HCT116 (cell line): ENCODE measurements around the gene CFAP46. TPM values are rescaled to one million over a fixed set of nuclear protein-coding genes. Genes with fewer than 3 reads are reported as not detected.

ENCODE experiments used
- ATAC-seq: fragments of 200-7000 bp; cut with Tn5 transposase; 2 replicates; pipeline ENCODE4 v1.9.1; 2020; ENCODE audit warnings: mild to moderate bottlenecking, moderate library complexity
- BruUV-seq: library from RNA; stranded (reverse); fragments of 400-500 nt; replicated peaks from 2 replicates; lab custom pipeline; 2021; lab: Mats Ljungman, UMichigan
- CTCF ChIA-PET: fragments of 300-600 bp; sonication (Branson Sonifier 250); formaldehyde crosslinking; loops from one replicate; lab custom pipeline; 2021; ENCODE audit warnings: antibody characterized with exemption; lab: Charles Lee
- POLR2A ChIA-PET: fragments of 300-600, 350-600 bp; sonication (Branson Sonifier 250); formaldehyde crosslinking; loops from one replicate; lab custom pipeline; 2021; ENCODE audit warnings: antibody characterized with exemption; lab: Charles Lee
- RAD21 ChIA-PET, 2 experiments: fragments of 300-600 bp; sonication (Branson Sonifier 250); formaldehyde crosslinking; loops; one replicate each; lab custom pipeline; 2023; ENCODE audit warnings: low total read pairs in 2 of 2; ENCODE audit not compliant: uncharacterized antibody in 2 of 2, unreplicated experiment in 2 of 2, low non-redundant PET in 1 of 2; lab: Charles Lee
- DNase-seq: peaks from one replicate; pipeline ENCODE4 v3.0.0-alpha.2; 2010; ENCODE audit warnings: low read depth, low spot score
- H2AFZ ChIP-seq: fragments of 200-600 bp; shearing (Covaris generic), sonication (generic); 2 replicates; pipeline ENCODE4 v1.6.1; 2017; ENCODE audit warnings: low read depth, mixed run types, mixed read lengths, antibody characterized with exemption, low read length; ENCODE audit not compliant: poor library complexity, severe bottlenecking
- H3K27ac ChIP-seq: 2 replicates; pipeline ENCODE4 v1.5.1; 2012; ENCODE audit warnings: low read depth, low read length
- H3K27me3 ChIP-seq: fragments of 200-600 bp; sonication (generic); 2 replicates; pipeline ENCODE4 v1.6.1; 2016; ENCODE audit warnings: mixed run types, low read length, mixed read lengths; ENCODE audit not compliant: insufficient read depth
- H3K36me3 ChIP-seq, 2 experiments: fragments of 200-500 bp in 1 of 2; fragments of 200-600 bp in 1 of 2; sonication (Bioruptor generic) in 1 of 2; sonication (generic) in 1 of 2; 2 replicates each; pipeline versions ENCODE4 v1.5.1 to v1.6.1; 2014 to 2016; ENCODE audit warnings: low read length in 2 of 2, inconsistent platforms in 1 of 2, mixed read lengths in 1 of 2, mixed run types in 1 of 2; ENCODE audit not compliant: insufficient read depth in 2 of 2, control insufficient read depth in 1 of 2
- H3K4me1 ChIP-seq, 2 experiments: fragments of 200-600 bp in 1 of 2; sonication (generic) in 1 of 2; 2 replicates each; pipeline versions ENCODE4 v1.5.1 to v1.6.1; 2012 to 2017; ENCODE audit warnings: low read length in 2 of 2, inconsistent platforms in 1 of 2, mild to moderate bottlenecking in 1 of 2, mixed read lengths in 1 of 2, mixed run types in 1 of 2, moderate library complexity in 1 of 2; ENCODE audit not compliant: insufficient read depth in 2 of 2, control insufficient read depth in 1 of 2
- H3K4me2 ChIP-seq: fragments of 200-600 bp; sonication (generic); 2 replicates; pipeline ENCODE4 v1.6.1; 2017; ENCODE audit warnings: mixed run types, low read length, mixed read lengths
- H3K4me3 ChIP-seq, 2 experiments: fragments of 200-600 bp in 1 of 2; sonication (generic) in 1 of 2; replicated peaks in 1 of 2; 2 replicates each; pipeline ENCODE4 v1.5.1; 2011 to 2016; ENCODE audit warnings: low read length in 2 of 2, control low read depth in 1 of 2, low read depth in 1 of 2, mild to moderate bottlenecking in 1 of 2, mixed read lengths in 1 of 2, mixed run types in 1 of 2
- H3K79me2 ChIP-seq: fragments of 200-600 bp; sonication (generic); 2 replicates; pipeline ENCODE4 v1.6.1; 2017; ENCODE audit warnings: mild to moderate bottlenecking, mixed run types, low read length, moderate library complexity, mixed read lengths; ENCODE audit not compliant: insufficient read depth
- H3K9ac ChIP-seq: fragments of 200-600 bp; sonication (generic); 2 replicates; pipeline ENCODE4 v1.6.1; 2016; ENCODE audit warnings: low read length, mixed read lengths
- H3K9me2 ChIP-seq: fragments of 200-600 bp; sonication (generic), shearing (Covaris generic); 2 replicates; pipeline ENCODE4 v1.6.1; 2017; ENCODE audit warnings: mixed run types, mild to moderate bottlenecking, moderate library complexity; ENCODE audit not compliant: insufficient read depth
- H3K9me3 ChIP-seq, 2 experiments: fragments of 200-500 bp in 1 of 2; fragments of 200-600 bp in 1 of 2; sonication (Bioruptor generic) in 1 of 2; sonication (generic) in 1 of 2; 2 replicates each; pipeline ENCODE4 v1.6.1; 2014 to 2017; ENCODE audit warnings: low read length in 2 of 2, mixed read lengths in 2 of 2, inconsistent platforms in 1 of 2, low read depth in 1 of 2, mild to moderate bottlenecking in 1 of 2, mixed run types in 1 of 2, moderate library complexity in 1 of 2; ENCODE audit not compliant: control insufficient read depth in 1 of 2, insufficient read depth in 1 of 2
- H4K20me1 ChIP-seq: fragments of 200-600 bp; sonication (generic), shearing (Covaris generic); 2 replicates; pipeline ENCODE4 v1.6.1; 2017; ENCODE audit warnings: mixed run types, mild to moderate bottlenecking, moderate library complexity; ENCODE audit not compliant: insufficient read depth
- ATF3 ChIP-seq: IDR thresholded peaks from 2 replicates; pipeline ENCODE4 v1.6.1; 2012
- CBX3 ChIP-seq: IDR thresholded peaks from 2 replicates; pipeline ENCODE4 v1.6.1; 2012; ENCODE audit warnings: low read depth
- ELF1 ChIP-seq: IDR thresholded peaks from 2 replicates; pipeline ENCODE4 v1.6.1; 2012; ENCODE audit warnings: low read depth, borderline replicate concordance
- EZH2phosphoT487 ChIP-seq: fragments of 200-600 bp; IDR thresholded peaks from 2 replicates; pipeline ENCODE4 v1.6.1; 2018; ENCODE audit warnings: antibody characterized with exemption, borderline replicate concordance
- POLR2A ChIP-seq: IDR thresholded peaks from 2 replicates; pipeline ENCODE4 v1.7.0; 2011; ENCODE audit warnings: borderline replicate concordance; ENCODE audit not compliant: insufficient read depth, insufficient read length; ENCODE audit errors: extremely low read depth
- POLR2AphosphoS5 ChIP-seq: IDR thresholded peaks from 2 replicates; pipeline ENCODE4 v1.6.1; 2011; ENCODE audit warnings: mild to moderate bottlenecking, low read depth, low read length, moderate library complexity
- SIN3A ChIP-seq: IDR thresholded peaks from 2 replicates; pipeline ENCODE4 v1.6.1; 2012; ENCODE audit warnings: low read depth
- SP1 ChIP-seq: IDR thresholded peaks from 2 replicates; pipeline ENCODE4 v1.6.1; 2012; ENCODE audit warnings: low read depth
- SRF ChIP-seq: IDR thresholded peaks from 2 replicates; pipeline ENCODE4 v1.6.1; 2012; ENCODE audit warnings: low read depth
- YY1 ChIP-seq: IDR thresholded peaks from 2 replicates; pipeline ENCODE4 v1.6.1; 2011; ENCODE audit warnings: low read length, low read depth, moderate library complexity, mild to moderate bottlenecking; ENCODE audit not compliant: insufficient replicate concordance; ENCODE audit errors: extremely low read depth
- ZBTB33 ChIP-seq: IDR thresholded peaks from 2 replicates; pipeline ENCODE4 v1.6.1; 2011; ENCODE audit warnings: mild to moderate bottlenecking, low read length, moderate library complexity; ENCODE audit not compliant: insufficient replicate concordance; ENCODE audit errors: extremely low read depth
- ZFX ChIP-seq: fragments of 450-650 bp; IDR thresholded peaks from 2 replicates; pipeline ENCODE4 v1.6.1; 2017
- ZNF274 ChIP-seq: fragments of 200-500 bp; sonication (Bioruptor generic); IDR thresholded peaks from 2 replicates; pipeline ENCODE4 v1.6.1; 2014; ENCODE audit warnings: mild to moderate bottlenecking, low read depth, low read length, inconsistent platforms
- intact Hi-C: fragments of 100-400 bp; cut with micrococcal nuclease; formaldehyde crosslinking; loops from 2 replicates; pipeline ENCODE4 v1.10.0; 2022
- total RNA-seq: library from RNA; stranded (reverse); gene quantifications from one replicate; pipeline ENCODE4 v1.2.1, GENCODE V29; 2021; ENCODE audit not compliant: unreplicated experiment

CFAP46 gene
- total RNA-seq, 1 experiment from 2014 or later = 1.4 TPM

GRCh38 chr10:132941640-132942051 lies 724 bp downstream of the CFAP46 start:
- Histone ChIP-seq H3K9me2 (no peaks in the 10 kb centered on the region), H2AFZ (no peak overlapping the region), H3K27me3 (no peaks in the 10 kb centered on the region), H3K36me3 (no peaks in the 10 kb centered on the region), H3K9ac (peak overlapping the region; percentile 63), H4K20me1 (no peaks in the 10 kb centered on the region), H3K4me1 (peaks cover 0 to 7% of the 10 kb centered on the region in 2 experiments; a peak in 1 of 4 replicates), H3K4me2 (peak overlapping the region; percentile 69), H3K27ac (no peak overlapping the region), H3K79me2 (no peaks in the 10 kb centered on the region), H3K4me3 (peak overlapping the region; percentile 46 to 57), H3K9me3 (no peaks in the 10 kb centered on the region)
- POLR2A ChIA-PET = no interaction called here
- no peak for ATAC-seq
- BruUV-seq = no TSS peak
- intact Hi-C loops = loop anchor here (5.0 kb wide), 1 partner anchor 316 kb away; no protein-coding TSS in a partner anchor
- RAD21 ChIA-PET = no interaction called here
- no peak for DNase-seq
- CTCF ChIA-PET = interaction anchor here (0.6 kb wide), 1 partner anchor 271 kb away, joined by 3 read pairs; no protein-coding TSS in a partner anchor
- TF ChIP-seq ELF1 (no peak), ATF3 (no peak), SIN3A (no peak), ZNF274 (no peak), SRF (no peak), ZBTB33 (no peak), POLR2A (no peak), ZFX (no peak), POLR2AphosphoS5 (no peak), SP1 (no peak), YY1 (no peak), EZH2phosphoT487 (no peak), CBX3 (no peak)
